K562 (cell line): ENCODE results near the gene CDS1. TPM values are rescaled to one million over a fixed set of nuclear protein-coding genes. Genes with fewer than 3 reads are reported as not detected.

Experiments used
- ATAC-seq: fragments of 200-7000 bp; cut with Tn5 transposase; 3 replicates; pipeline ENCODE4 v1.9.1; 2020; ENCODE audit warnings: moderate library complexity
- BruUV-seq: library from RNA; stranded (reverse); fragments of 400-500 nt; replicated peaks from 2 replicates; lab custom pipeline; 2021; lab: Mats Ljungman, UMichigan
- CTCF ChIA-PET: fragments of 300-600 bp; formaldehyde crosslinking; extraction: SDS; loops from one replicate; lab custom pipeline; 2021; ENCODE audit warnings: low intra/inter-chr PET ratio; lab: Yijun Ruan, JAX
- POLR2A ChIA-PET: fragments of 300-600, 350-650 bp; sonication (Branson Sonifier 250); formaldehyde crosslinking; extraction: SDS; loops from one replicate; lab custom pipeline; 2021; ENCODE audit warnings: antibody characterized with exemption, inconsistent platforms; lab: Yijun Ruan, JAX
- DNase-seq, 4 experiments: peaks; one replicate each; pipeline versions ENCODE4 v3.0.0 to v3.0.0-alpha.2; 2011 to 2018; ENCODE audit warnings: low spot score in 3 of 4, mixed read lengths in 3 of 4; ENCODE audit errors: extremely low read depth in 1 of 4
- FAIRE-seq: peaks from 2 replicates; lab custom pipeline; 2011; peaks lifted over from hg19 to GRCh38; lab: Jason Lieb, UNC
- H2AFZ ChIP-seq: 2 replicates; pipeline ENCODE4 v1.6.0; 2011; ENCODE audit warnings: low read depth, low read length, control low read depth, inconsistent platforms
- H3K27ac ChIP-seq: fragments of 200-600 bp; 3 replicates; pipeline ENCODE4 v1.8.0; 2011; ENCODE audit warnings: low read depth, mild to moderate bottlenecking, control low read depth, inconsistent platforms, low read length, moderate library complexity, mixed read lengths; ENCODE audit errors: extremely low read depth
- H3K27me3 ChIP-seq, 2 experiments: fragments of 300-600 bp in 1 of 2; 2 replicates in 1 of 2; 3 replicates in 1 of 2; pipeline versions ENCODE4 v1.6.0 to v1.8.0; 2011; ENCODE audit warnings: inconsistent platforms in 2 of 2, low read length in 2 of 2, mild to moderate bottlenecking in 1 of 2, mixed read lengths in 1 of 2, moderate library complexity in 1 of 2; ENCODE audit not compliant: control insufficient read depth in 2 of 2, insufficient read depth in 2 of 2
- H3K36me3 ChIP-seq: fragments of 300-600 bp; 3 replicates; pipeline ENCODE4 v1.8.0; 2011; ENCODE audit warnings: mild to moderate bottlenecking, low read length, inconsistent platforms; ENCODE audit not compliant: control insufficient read depth, insufficient read depth
- H3K4me1 ChIP-seq, 2 experiments: fragments of 200-600 bp in 1 of 2; replicated peaks in 1 of 2; 2 replicates in 1 of 2; 3 replicates in 1 of 2; pipeline versions ENCODE4 v1.5.1 to v1.8.0; 2011; ENCODE audit warnings: inconsistent platforms in 2 of 2, low read length in 2 of 2, mild to moderate bottlenecking in 1 of 2, mixed read lengths in 1 of 2, moderate library complexity in 1 of 2; ENCODE audit not compliant: control insufficient read depth in 2 of 2, insufficient read depth in 2 of 2
- H3K4me2 ChIP-seq: 2 replicates; pipeline ENCODE4 v1.6.1; 2011; ENCODE audit warnings: low read length, control low read depth, inconsistent platforms, mixed read lengths; ENCODE audit not compliant: insufficient read depth
- H3K4me3 ChIP-seq: fragments of 200-600 bp; sonication (generic), shearing (Covaris generic); 2 replicates; pipeline ENCODE4 v1.5.1; 2016; ENCODE audit warnings: control low read depth, inconsistent platforms
- H3K79me2 ChIP-seq: fragments of 200-600 bp; 3 replicates; pipeline ENCODE4 v1.8.0; 2011; ENCODE audit warnings: low read length, inconsistent platforms; ENCODE audit not compliant: control insufficient read depth, insufficient read depth
- H3K9ac ChIP-seq, 2 experiments: 2 replicates each; pipeline versions ENCODE4 v1.6.0 to v1.6.1; 2011; ENCODE audit warnings: low read depth in 2 of 2, low read length in 2 of 2, control low read depth in 1 of 2, inconsistent platforms in 1 of 2, mild to moderate bottlenecking in 1 of 2, mixed read lengths in 1 of 2; ENCODE audit not compliant: insufficient read depth in 1 of 2
- H3K9me1 ChIP-seq: one replicate; pipeline ENCODE4 v1.6.0; 2011; ENCODE audit warnings: inconsistent platforms, mild to moderate bottlenecking, low read length, moderate library complexity; ENCODE audit not compliant: control insufficient read depth, insufficient read depth
- H3K9me3 ChIP-seq: replicated peaks from 2 replicates; pipeline ENCODE4 v1.5.1; 2011; ENCODE audit warnings: low read depth, low read length, inconsistent platforms; ENCODE audit not compliant: control insufficient read depth, insufficient read depth
- H4K20me1 ChIP-seq: replicated peaks from 2 replicates; pipeline ENCODE4 v1.6.1; 2011; ENCODE audit warnings: low read length, inconsistent platforms, mixed read lengths; ENCODE audit not compliant: control insufficient read depth, insufficient read depth
- BMI1 ChIP-seq: fragments of 150-350 bp; IDR thresholded peaks from 2 replicates; pipeline ENCODE4 v1.6.1; 2014; ENCODE audit warnings: low read length
- MTF1 ChIP-seq: fragments of 250-450 bp; sonication (Bioruptor Pico); IDR thresholded peaks from 2 replicates; pipeline ENCODE4 v1.9.0; 2021; ENCODE audit warnings: moderate library complexity, mild to moderate bottlenecking, inconsistent platforms, borderline replicate concordance
- NR1H2 ChIP-seq: sonication (generic); formaldehyde crosslinking; IDR thresholded peaks from 2 replicates; pipeline ENCODE4 v1.4.0; 2020; ENCODE audit warnings: mild to moderate bottlenecking, missing genetic modification reagents
- PYGO2 ChIP-seq: fragments of 450-650 bp; IDR thresholded peaks from 2 replicates; pipeline ENCODE4 v1.6.1; 2016; ENCODE audit warnings: mild to moderate bottlenecking, missing genetic modification characterization, moderate library complexity, missing compliant biosample characterization
- TCFL5 ChIP-seq: fragments of 250-450 bp; sonication (Bioruptor Pico); conservative IDR thresholded peaks from 2 replicates; pipeline ENCODE4 v1.6.1; 2021; ENCODE audit warnings: mild to moderate bottlenecking, moderate library complexity, matching md5 sums
- THRA ChIP-seq: fragments of 450-650 bp; IDR thresholded peaks from 2 replicates; pipeline ENCODE4 v1.6.1; 2017; ENCODE audit warnings: mild to moderate bottlenecking, moderate library complexity
- THRAP3 ChIP-seq: fragments of 450-650 bp; IDR thresholded peaks from 2 replicates; pipeline ENCODE4 v1.6.1; 2016; ENCODE audit warnings: mild to moderate bottlenecking, inconsistent platforms, borderline replicate concordance
- ZKSCAN1 ChIP-seq: fragments of 150-350 bp; IDR thresholded peaks from 2 replicates; pipeline ENCODE4 v1.6.1; 2016; ENCODE audit warnings: low read depth, low read length
- ZNF197 ChIP-seq: fragments of 200-800 bp; sonication (Bioruptor generic); IDR thresholded peaks from 2 replicates; pipeline ENCODE4 v1.6.1; 2016; ENCODE audit warnings: low read depth, missing genetic modification characterization, missing compliant biosample characterization
- ZNF384 ChIP-seq: IDR thresholded peaks from 2 replicates; pipeline ENCODE4 v1.6.1; 2012; ENCODE audit warnings: low read depth, low read length, improper control_type of control experiment
- WGBS: fragments of 100-300 bp; shearing (Covaris generic); methylation state at CpG from one replicate; pipeline ENCODE4 v1.1.6; 2016; ENCODE audit warnings: low coverage, mixed read lengths; ENCODE audit not compliant: insufficient coverage; ENCODE audit errors: missing lambda C conversion rate; 5-methylcytosine and 5-hydroxymethylcytosine counted together
- in situ Hi-C: fragments of 300-500 bp; cut with MboI; formaldehyde crosslinking; loops from 4 replicates; pipeline ENCODE4 v1.15.0; 2018; ENCODE audit warnings: inconsistent platforms, mixed read lengths
- intact Hi-C: fragments of 100-400 bp; cut with micrococcal nuclease; formaldehyde crosslinking; loops from 2 replicates; pipeline ENCODE4 v1.14.2; 2022
- polyA plus RNA-seq, 8 experiments: library from polyadenylated mRNA; depleted of rRNA in 4 of 8; stranded (reverse) in 5 of 8; unstranded in 3 of 8; fragments of >200 nt; fragmentation: Nextera tagmentation in 2 of 8; fragmentation: Illumina TruSeq in 1 of 8; extraction: Ambion mirVana in 2 of 8; extraction: Trizol in 1 of 8; gene quantifications; 2 replicates each; pipeline versions ENCODE4 v1.2.1 to v1.2.3, GENCODE V29; 2011 to 2014; ENCODE audit warnings: inconsistent platforms in 1 of 8, missing spikeins in 1 of 8
- total RNA-seq, 7 experiments: library from RNA; depleted of rRNA in 6 of 7; stranded (reverse); fragments of >200 nt in 6 of 7; fragmentation: Illumina TruSeq in 2 of 7; extraction: Trizol in 2 of 7; gene quantifications; 2 replicates each; pipeline versions ENCODE4 v1.2.1 to v1.2.3, GENCODE V29; 2011 to 2021; ENCODE audit warnings: low replicate concordance in 1 of 7
- TF ChIP-seq, protein P1 (sequence below): sonication (generic); formaldehyde crosslinking; IDR thresholded peaks from 2 replicates; pipeline ENCODE4 v1.8.0; 2023; ENCODE audit warnings: missing genetic modification reagents, mild to moderate bottlenecking, borderline replicate concordance
- TF ChIP-seq, protein P2 (sequence below): sonication (generic); formaldehyde crosslinking; IDR thresholded peaks from 2 replicates; pipeline ENCODE4 v1.8.1; 2023; ENCODE audit warnings: mild to moderate bottlenecking, missing genetic modification reagents

Gene CDS1
- total and polyA plus RNA-seq, 9 of the 15 experiments (the other 6 are each of a cell fraction or from before 2014, with no cell fraction given) = 0.04 to 0.42 (median 0.15) TPM

GRCh38 chr4:84677995-84678394, 95.1 kb downstream of the CDS1 start (continued):
- TF ChIP-seq, protein P1, sequence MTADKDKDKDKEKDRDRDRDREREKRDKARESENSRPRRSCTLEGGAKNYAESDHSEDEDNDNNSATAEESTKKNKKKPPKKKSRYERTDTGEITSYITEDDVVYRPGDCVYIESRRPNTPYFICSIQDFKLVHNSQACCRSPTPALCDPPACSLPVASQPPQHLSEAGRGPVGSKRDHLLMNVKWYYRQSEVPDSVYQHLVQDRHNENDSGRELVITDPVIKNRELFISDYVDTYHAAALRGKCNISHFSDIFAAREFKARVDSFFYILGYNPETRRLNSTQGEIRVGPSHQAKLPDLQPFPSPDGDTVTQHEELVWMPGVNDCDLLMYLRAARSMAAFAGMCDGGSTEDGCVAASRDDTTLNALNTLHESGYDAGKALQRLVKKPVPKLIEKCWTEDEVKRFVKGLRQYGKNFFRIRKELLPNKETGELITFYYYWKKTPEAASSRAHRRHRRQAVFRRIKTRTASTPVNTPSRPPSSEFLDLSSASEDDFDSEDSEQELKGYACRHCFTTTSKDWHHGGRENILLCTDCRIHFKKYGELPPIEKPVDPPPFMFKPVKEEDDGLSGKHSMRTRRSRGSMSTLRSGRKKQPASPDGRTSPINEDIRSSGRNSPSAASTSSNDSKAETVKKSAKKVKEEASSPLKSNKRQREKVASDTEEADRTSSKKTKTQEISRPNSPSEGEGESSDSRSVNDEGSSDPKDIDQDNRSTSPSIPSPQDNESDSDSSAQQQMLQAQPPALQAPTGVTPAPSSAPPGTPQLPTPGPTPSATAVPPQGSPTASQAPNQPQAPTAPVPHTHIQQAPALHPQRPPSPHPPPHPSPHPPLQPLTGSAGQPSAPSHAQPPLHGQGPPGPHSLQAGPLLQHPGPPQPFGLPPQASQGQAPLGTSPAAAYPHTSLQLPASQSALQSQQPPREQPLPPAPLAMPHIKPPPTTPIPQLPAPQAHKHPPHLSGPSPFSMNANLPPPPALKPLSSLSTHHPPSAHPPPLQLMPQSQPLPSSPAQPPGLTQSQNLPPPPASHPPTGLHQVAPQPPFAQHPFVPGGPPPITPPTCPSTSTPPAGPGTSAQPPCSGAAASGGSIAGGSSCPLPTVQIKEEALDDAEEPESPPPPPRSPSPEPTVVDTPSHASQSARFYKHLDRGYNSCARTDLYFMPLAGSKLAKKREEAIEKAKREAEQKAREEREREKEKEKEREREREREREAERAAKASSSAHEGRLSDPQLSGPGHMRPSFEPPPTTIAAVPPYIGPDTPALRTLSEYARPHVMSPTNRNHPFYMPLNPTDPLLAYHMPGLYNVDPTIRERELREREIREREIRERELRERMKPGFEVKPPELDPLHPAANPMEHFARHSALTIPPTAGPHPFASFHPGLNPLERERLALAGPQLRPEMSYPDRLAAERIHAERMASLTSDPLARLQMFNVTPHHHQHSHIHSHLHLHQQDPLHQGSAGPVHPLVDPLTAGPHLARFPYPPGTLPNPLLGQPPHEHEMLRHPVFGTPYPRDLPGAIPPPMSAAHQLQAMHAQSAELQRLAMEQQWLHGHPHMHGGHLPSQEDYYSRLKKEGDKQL = no peak

DNA sequence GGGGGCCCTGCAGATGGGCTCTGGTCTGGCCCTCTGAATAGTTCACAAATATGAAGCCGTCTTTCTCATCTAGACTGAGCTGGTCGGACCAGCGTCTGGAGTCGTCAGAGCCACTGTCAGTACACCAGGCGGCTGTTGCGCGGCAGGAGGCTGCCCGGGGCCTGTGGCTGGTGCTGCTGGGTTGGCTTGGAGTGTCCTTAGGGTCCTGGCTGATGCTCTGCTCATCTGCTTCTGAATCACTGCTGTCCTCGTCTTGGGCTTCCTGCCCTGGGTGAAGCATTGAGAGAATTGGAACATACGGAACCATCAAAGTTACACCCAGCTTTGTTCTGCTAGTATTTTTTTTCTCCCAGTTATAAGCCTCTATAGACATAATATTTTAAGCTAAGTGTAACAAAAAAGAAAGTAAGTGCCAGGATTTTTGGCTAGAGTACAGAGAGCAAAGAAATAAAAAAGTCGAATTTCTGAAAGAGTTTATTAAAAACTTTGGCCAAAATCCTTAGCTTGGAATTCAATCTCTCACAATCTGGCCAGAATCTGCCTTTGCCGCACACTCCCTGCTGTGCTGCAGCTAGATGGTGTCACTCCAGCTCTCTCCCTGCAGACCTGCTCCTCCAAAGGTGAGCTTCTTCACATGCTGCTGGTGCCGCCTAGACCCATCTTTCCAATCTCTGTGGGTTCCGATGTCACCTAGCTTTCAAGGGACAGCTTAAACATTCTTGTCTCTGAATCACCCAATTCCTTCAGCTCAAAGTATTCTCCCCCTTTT, 96.2 kb downstream of the CDS1 start:
- H3K79me2 ChIP-seq = no peaks in the 10 kb centered on the region
- H3K4me2 ChIP-seq = no peak overlapping the region
- H2AFZ ChIP-seq = no peak overlapping the region
- H3K4me1 ChIP-seq = peaks cover 0 to 14% of the 10 kb centered on the region in 2 experiments; a peak in 4 of 5 replicates
- H3K36me3 ChIP-seq = no peaks in the 10 kb centered on the region
- H4K20me1 ChIP-seq = no peaks in the 10 kb centered on the region
- H3K27ac ChIP-seq = no peak overlapping the region
- no peaks in the 10 kb centered on the region for H3K9me3 ChIP-seq
- no peak for ATAC-seq
- ChIA-PET CTCF (no interaction called here), POLR2A (no interaction called here)
- no peak overlapping the region for H3K9ac ChIP-seq
- DNase-seq = no peak
- no peaks in the 10 kb centered on the region for H3K9me1 ChIP-seq
- BruUV-seq = no TSS peak
- H3K4me3 ChIP-seq = no peak overlapping the region
- H3K27me3 ChIP-seq = no peaks in the 10 kb centered on the region
- FAIRE-seq = no peak
- in situ Hi-C loops = no loop called here
- 30% methylated on average over 14 of the region's 14 CpGs for WGBS
- intact Hi-C loops = no loop called here
- no peak for TF ChIP-seq ZNF384
- no peak for TF ChIP-seq ZNF197 (CRISPR knock-in tag)
- no peak for TF ChIP-seq BMI1
- no peak for TF ChIP-seq MTF1 (CRISPR knock-in tag)
- no peak for TF ChIP-seq THRA
- no peak for TF ChIP-seq TCFL5 (CRISPR knock-in tag)
- no peak for TF ChIP-seq THRAP3
- no peak for TF ChIP-seq NR1H2 (CRISPR knock-in tag)
- no peak for TF ChIP-seq PYGO2 (tag)
- no peak for TF ChIP-seq ZKSCAN1
- TF ChIP-seq, protein P2, sequence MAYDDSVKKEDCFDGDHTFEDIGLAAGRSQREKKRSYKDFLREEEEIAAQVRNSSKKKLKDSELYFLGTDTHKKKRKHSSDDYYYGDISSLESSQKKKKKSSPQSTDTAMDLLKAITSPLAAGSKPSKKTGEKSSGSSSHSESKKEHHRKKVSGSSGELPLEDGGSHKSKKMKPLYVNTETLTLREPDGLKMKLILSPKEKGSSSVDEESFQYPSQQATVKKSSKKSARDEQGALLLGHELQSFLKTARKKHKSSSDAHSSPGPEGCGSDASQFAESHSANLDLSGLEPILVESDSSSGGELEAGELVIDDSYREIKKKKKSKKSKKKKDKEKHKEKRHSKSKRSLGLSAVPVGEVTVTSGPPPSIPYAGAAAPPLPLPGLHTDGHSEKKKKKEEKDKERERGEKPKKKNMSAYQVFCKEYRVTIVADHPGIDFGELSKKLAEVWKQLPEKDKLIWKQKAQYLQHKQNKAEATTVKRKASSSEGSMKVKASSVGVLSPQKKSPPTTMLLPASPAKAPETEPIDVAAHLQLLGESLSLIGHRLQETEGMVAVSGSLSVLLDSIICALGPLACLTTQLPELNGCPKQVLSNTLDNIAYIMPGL (CRISPR knock-in tag) = no peak
